HG03103 (cell line): ENCODE data around the gene FAM174B.
A peak's percentile ranks its signal among the peaks of the same experiment; 100 is the strongest.

ENCODE experiments used
- ATAC-seq: cut with Tn5 transposase; IDR thresholded peaks from one replicate; pipeline ENCODE4 v1.9.1; 2021; ENCODE audit warnings: low read depth; ENCODE audit not compliant: unreplicated experiment

Gene FAM174B

DNA sequence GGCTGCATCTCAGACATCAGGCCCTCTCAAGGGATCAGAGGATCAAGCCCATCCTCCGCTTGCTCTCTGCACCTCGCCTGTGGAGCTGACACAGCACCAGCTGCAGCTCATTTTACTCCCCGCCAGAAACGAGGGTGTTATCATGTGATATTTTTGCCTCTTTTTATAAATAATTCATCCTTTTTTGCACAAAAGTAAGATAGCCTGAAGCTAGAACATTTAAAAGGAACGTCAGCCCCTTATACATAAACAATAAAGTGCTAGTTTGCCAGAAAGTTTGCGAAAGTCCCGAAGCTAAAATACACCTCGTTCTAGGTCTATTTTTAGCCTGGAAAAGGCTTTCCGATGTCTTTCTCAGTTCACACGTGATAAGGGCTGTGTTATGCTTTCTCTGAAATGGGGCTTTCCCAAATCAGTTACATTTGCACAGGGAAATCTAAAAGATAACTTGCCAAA lies 9.6 kb upstream of the FAM174B start:
- ATAC-seq = no peak

DNA sequence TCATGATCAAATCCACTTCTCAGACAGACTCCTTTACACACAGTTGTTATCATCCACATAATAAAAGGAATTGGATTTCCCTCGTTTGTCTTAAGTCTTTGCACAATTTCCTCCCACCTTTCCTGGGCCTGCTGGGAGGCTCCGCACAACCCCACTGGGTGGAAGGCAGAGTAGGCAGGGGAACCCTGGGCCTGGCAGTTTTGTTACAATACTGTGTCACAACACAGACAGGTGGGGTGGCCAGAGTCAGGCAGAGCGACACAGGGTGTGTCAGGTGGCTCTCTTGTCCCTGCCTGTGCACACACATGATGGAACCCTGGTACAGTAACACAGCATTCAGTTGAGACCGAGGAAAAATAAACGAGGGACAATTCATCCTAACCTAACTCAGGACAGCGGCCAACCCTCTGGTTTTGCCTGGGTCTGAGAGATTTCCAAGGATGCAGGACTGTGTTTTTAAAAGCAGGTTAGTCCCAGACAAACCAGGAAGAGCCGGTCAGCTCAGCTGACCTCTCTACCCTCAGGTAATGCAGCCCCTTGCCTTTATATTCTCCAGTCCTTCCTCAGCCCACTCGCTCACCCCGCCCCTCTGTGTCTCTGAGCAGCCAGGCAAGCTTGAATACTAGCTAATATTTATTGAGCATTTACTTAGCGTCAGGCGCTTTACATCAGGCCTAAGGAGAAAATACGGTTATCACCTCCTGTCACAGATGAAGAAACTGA lies 8.8 kb upstream of the FAM174B start:
- ATAC-seq = no peak

DNA sequence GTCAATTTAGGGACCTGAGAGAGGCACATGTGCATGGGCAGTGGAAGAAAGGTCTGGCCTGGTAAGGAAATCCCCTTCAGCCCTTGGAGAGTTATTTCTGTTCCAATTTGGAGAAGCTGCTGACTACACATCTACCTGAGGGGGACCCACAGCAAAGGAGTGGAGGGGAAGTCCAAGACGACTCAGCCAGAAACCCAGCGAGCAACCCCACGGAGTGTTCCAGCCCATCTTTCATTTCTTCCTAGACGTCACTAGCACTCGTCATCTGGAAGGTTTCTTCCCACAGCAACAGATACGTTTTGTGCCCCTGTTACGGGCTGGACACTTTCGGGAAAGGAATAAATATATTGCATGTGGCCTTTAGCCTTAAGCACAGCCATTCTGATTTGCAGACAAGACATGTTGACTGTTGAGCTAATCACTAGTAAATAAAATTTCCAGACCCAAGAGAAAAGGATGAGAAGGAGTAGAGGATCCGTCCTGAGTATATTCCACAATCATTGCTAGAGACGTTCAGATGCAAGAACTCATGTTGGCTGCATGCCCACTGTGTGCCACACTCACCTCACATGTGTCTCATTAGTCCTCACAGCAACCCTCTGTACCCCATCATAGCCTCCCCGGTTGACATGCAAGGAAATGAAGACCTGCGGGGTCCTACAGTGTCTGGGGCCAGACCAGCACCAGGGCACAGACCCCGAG lies 7.8 kb upstream of the FAM174B start:
- peak; percentile 55 for ATAC-seq

DNA sequence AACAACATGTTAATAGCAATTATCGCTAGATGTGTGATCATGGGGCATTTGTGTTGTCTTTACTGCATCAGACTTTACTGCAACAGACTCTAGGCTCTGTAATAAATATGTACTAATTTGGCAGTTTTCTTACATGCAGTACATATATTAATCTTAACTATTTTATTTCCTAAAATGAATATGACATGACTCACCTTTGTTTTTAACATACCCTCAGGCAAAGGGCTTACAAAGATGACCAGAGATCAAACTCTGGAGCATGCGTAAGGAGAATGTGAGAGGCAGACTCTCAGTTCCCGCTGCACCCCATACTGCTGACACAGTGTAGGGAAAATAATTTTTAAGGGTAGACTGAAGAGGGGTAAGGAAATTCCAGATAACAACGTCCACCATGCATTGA lies 7.2 kb upstream of the FAM174B start:
- no peak for ATAC-seq

DNA sequence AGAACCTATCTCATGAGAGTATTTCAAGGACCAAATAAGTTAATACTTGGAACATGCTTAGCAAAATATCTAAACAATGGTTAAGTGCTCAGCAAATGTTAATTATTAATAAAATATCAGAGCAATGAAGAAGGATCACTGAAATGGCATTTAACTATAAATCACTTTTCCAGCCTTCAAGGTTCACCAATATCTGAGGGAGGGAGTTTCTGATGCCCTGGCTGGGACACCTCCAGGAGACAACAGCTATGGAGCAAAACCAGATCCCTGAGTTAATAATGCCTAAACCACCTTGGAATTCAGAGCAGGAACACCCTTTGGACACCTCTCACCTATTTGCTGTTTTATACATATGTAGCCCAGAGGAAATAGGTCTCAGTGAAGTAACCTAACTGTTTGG lies 6.4 kb upstream of the FAM174B start:
- no peak for ATAC-seq

DNA sequence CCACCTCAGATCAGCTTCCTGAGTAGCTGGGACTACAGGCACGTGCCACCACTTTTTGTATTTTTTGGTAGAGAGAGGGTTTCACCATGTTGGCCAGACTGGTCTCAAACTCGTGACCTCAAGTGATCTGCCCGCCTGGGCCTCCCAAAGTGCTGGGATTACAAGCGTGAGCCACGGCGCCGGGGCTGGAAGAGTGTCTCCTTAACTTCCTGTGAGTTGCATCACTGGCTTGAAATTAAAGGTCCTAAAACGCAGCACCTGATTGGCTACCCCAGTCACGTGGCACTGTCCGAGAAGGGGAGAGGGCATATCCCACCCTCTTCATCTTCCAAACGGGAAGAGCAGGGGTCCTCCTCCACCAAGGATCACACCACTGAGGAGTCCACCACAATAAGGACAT lies 5.5 kb upstream of the FAM174B start:
- no peak for ATAC-seq

DNA sequence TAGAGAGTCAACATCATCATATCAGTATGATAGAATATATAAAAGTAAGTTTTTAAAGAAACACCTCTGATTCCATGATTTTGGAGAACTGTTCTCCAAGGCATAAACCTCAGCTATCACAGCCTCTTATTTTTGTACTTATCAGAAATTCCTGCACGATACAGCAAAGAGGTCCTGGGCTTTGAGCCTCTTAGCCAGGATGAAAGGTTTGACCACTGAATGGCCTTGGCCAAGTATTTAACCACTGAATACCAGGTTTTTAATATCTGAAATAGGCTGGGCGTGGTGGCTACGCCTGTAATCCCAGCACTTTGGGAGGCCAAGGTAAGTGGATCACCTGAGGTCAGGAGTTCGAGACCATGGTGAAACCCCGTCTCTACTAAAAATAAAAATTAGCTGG lies 1.9 kb upstream of the FAM174B start:
- ATAC-seq = no peak

DNA sequence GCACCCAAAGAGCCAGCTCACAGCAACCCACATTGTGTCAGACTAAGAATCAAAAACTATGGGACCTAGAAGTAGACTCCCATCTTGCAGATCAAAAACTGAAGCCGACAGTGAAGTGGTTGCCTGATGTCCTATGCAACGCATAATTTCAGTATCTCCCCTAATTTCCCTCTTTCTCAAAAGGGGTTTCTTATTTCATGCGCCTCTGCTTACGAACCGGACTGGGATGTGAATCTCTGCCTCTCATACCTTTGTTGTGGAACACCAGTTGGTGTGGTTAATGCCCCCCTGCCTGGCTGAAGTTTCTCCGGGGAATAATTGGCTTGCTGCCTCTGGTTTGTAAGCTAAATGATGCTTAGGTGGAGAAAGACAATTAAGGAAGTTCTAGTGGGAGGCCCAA lies 514 bp upstream of the FAM174B start:
- no peak for ATAC-seq

DNA sequence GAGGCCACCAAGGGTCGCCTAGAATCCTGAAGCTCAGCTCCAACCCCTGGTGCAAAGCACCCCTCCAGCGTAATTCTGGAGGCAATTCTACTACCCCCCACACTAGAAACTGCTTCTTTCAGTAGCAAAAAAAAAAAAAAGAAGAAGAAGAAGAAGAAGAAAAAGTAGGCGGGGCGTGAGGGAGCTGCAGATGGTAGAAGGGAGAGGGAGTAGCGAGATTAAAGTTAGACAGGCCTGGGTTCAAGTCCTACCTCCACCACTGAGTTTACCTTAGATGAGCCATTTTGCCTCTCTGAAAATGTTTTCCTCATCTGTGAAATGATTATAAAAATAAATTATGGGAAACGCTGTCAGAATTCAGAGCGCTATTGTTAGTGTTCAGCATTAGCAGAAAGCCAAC lies 913 bp downstream of the FAM174B start:
- ATAC-seq = no peak

DNA sequence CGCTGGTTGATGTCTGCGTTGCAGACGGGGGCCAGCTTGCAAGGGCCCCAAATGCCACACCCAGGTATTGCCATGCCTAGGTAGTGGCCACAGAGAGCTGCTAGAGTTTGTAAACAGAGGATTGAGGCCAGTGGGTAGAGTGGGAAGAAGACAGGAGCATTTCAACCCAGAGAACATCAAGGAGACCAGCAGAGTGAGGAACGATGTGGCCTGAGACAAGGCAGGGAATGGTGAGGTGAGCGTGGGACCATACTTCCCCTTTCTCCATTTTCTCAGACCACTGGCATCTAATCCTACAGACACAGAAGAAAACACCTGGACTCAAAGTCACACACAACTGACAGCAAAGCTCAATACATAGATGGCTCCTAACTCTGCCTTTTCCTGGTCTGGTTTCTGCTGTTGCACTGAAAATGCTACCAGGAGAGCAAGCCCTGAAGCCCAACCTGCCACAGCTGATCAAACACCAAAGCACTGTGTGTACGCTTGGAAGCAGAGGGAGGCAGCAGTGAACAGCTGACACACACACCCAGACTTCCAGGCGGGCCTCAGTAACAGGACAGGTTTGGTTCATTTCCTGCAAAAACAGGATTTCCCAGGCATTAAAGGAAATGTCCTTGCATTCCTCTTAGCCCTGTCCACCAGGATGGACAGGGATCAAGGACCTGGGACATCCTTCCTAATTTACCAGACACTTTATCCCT lies 1.6 kb downstream of the FAM174B start:
- ATAC-seq = no peak

DNA sequence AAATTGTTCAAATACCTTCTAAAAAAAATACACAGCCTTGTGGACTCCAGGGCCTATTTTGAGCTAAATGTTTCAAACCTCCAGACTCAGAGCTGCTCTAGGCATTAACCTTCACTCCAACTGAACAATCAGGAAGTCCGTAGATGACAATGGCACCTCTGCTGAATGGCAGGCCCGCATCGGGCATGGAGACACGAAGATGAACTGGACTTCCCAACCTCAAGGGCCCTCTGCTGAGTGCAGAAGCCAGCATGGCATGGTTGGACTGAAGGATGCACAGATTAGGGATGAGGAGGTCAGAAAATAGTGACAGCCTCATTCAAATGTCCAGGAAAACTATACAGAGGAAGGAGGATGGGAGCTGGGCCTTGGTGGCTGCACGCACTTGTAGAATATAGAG lies 2.2 kb downstream of the FAM174B start:
- no peak for ATAC-seq

DNA sequence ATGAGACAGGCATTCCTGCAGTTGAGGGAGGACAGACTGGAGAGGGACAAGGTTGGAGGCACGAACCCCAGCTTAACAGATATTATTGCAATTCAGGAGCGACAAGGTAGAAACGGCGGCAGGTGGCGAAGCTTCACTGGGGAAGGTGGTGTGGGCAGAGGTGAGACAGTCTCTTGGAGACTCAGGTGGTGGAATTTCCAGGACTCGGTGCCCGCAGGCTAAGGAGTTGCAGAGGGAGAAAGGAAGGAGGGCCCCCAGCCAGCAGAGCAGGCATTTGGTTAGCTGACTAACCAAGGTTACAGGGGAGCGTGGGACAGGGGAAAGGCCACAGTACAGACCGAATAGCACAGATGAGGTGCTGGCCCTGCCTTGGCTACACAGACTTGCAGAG lies 3.0 kb downstream of the FAM174B start:
- no peak for ATAC-seq

DNA sequence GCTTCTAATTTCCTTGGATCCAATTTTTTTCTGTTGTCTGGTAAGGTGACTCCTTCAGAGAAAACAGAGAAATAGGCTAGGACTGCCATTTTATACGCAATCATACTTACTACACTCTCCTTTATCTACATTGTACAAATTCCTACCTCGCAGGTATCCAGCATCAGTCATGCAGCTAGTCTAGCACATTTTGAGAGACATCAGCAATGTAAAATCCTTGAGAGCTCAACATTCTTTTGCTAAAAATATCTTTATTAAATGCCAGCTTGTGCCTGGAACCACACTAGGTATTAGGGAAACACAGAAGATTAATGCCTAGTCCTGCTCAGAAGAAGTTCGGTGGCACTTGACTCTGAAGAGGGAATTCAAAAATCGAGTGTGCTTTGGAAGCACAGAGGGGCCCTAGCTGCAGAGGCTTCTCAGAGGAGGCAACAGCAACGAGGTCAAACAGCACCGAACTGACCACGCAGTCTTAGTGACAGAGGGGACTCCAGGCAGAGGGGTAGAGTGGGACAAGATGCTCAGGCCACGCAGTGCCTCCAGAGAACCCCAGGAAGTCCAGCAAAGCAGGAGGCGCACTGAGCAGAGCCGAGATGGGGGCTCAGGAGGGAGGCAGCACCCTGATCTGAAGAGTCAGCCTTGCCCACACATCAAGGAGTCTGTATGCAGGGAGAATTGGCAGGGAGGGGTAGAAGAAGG lies 3.5 kb downstream of the FAM174B start:
- ATAC-seq = no peak

DNA sequence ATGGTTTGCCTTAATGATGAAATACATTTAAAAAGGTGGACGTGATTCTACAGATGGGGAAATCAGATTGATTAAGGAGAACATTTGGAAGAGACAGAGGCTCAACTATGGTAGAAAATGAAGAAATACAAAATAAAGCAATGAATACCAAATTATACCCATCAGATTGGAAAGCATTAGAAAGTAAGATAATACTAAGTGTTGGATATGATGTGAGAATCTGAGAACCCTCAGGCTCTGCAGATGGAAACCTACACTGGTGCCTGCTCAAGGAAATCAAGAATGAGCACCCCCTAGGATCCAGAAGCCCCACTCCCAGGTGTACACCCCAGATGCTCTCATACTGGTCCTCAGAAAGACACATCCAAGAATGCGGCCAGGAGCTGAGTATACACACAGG lies 4.6 kb downstream of the FAM174B start:
- no peak for ATAC-seq

DNA sequence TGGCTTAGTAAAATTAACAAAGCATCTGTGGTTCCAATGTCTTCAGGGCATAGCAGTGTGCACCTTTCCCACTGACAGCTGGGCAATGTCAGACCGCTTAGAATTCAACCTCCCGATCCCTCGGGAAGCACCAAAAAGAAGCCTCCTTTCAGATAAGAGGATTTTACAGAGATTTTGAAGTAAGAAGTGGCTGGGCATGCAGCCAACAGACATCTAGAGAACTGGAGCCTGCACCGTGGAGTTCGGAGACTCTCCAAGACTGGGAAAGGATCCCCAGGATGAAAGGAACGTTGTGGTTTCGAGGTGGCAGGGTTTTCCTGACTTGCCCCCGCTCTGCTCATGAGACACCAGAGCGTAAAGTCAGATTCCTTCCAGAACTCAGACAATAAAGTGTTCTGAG lies 5.3 kb downstream of the FAM174B start:
- no peak for ATAC-seq

DNA sequence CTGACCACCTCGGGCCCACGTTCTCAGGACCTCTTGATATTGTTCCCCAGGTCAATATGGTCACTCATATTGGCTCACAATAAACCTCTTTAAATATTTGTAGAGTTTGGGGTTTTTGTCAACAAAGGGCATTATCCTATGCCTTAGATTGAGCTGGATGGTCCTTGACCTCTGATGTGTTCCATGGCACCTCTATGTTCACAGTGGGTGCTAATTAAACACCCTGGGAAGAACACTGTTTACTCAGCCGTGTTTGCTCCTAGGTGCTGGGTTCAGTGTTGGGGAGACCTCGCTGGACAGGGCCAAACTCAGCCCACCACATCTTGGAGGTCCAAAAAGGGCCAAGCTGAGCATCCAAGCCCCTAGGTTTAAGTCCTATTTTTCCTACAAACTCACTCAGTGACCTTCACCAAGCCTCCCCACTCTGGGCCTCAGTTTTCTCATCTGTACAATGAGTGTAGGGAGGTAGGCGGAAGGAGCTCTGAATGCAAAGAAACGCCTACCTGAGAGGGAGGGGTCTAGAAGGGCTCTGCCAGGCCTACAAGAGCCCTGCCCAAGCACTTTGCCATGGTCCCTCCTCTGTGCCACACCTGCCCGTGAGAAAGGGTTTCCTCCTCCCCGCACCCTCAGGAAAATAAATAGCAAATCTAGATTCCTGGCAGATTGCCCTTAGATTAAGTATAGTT lies 7.2 kb downstream of the FAM174B start:
- no peak for ATAC-seq

DNA sequence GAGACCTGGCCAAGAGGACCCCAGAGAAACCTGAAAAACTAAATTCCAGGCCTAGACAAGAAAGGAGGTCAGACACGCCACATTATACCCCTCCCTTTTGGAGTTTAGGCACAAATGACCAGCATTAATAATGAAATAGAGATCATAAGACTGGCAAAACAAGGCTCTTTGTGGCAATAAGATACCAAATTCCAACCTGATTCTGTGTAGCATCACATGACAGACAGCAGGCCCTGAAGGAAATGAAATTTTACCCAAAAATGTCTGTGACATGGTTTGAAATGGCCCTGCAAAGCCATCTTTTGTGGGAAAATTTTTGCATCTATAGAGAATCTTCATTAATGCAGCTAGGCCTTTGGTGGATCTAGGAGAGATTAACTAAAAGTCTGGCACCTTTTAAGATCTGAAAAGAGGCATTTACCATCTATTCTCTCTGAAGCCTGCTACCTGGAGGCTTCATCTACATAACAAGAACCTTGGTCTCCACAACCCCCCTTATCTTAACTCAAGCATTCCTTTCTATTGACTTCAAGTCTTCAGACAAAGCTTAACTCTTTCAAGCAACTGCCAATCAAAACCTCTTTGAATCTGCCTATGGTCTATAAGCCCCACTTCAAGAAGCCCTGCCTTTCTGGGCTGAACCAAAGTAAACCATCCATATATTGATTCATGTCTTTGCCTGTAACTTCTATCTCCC lies 8.0 kb downstream of the FAM174B start:
- ATAC-seq = no peak

DNA sequence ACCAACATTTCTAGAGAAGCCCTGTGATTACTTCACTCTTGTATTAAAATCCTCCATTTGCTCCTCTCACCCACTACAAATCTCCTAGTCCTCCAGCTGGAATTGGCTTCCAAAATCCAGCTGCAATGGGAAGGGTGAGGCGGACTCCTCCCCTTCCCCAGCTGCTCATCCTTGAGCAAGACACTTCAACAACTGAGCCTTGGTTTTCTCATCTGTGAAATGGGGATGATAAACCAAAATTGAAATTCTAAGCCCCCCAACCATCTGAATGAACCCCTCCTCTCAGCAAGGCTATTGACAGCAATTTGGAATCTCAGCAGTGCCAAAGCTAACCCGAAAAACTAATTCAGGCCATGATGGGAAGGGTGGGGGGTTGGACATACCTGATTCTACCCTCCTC lies 9.4 kb downstream of the FAM174B start:
- no peak for ATAC-seq

DNA sequence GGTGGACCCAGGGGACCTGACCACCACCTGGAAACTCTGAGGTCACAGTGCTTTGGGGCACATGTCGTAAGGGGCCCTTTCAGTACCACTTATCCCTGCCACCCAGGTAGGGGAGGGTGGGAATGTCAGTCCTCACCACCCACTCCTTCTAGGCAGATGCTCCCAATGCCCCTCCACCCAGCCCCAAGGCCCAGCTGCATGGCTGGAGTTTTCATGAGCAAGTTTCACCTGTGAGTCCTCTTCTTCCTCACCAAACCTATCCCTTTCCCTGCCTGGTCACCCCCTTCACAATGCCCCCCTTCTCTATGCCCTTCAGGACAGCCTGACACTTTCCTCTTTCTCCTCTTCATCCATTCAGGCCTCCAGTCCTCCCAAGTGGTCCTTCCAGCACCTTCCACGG lies 9.8 kb downstream of the FAM174B start:
- no peak for ATAC-seq

DNA sequence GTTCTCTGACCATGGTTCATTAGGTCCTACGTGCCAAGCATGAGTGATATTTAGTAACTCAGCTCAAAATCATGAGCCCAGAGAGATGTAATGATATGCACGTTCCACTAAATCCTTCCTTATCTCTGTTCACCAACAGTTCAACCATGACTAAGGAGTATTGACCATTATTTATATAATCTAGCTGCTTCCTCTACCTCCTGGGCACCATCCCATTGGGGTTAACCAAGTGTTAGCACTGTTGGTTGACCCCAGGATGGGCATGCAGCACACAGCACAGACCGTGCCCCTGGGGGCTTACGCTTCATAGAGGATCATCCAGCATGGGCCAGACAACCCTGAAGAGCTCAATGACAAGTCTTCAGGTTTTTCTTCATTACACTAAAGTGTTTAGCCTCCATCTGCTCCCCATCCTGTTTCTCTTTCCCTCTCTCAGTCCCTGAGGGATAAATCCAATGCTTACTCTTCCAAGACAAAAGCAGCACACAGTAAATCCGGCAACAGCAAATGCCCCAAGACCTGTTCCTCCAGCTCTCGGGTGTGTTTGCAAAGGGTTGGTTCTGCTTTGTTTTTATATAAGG lies 10.4 kb downstream of the FAM174B start:
- no peak for ATAC-seq
